NB4 (cell line): ENCODE data around the gene WDR7.

Experiments used
- DNase-seq: peaks from one replicate; pipeline ENCODE4 v3.0.0; 2010; ENCODE audit warnings: low read depth
- H3K4me3 ChIP-seq: one replicate; pipeline ENCODE4 v1.5.1; 2011; ENCODE audit warnings: mild to moderate bottlenecking, low read depth, low read length, moderate library complexity
- CTCF ChIP-seq: IDR thresholded peaks from one replicate; pipeline ENCODE4 v1.5.1; 2012; ENCODE audit warnings: low read depth, low read length
- MAX ChIP-seq: IDR thresholded peaks from 2 replicates; pipeline ENCODE4 v1.6.1; 2011; ENCODE audit warnings: low read depth, low read length
- MYC ChIP-seq: IDR thresholded peaks from 2 replicates; pipeline ENCODE4 v1.6.1; 2011; ENCODE audit warnings: low read depth, low read length
- POLR2A ChIP-seq: IDR thresholded peaks from 2 replicates; pipeline ENCODE4 v1.6.1; 2011; ENCODE audit warnings: mild to moderate bottlenecking; ENCODE audit not compliant: insufficient read length; ENCODE audit errors: extremely low read depth

WDR7 gene

DNA sequence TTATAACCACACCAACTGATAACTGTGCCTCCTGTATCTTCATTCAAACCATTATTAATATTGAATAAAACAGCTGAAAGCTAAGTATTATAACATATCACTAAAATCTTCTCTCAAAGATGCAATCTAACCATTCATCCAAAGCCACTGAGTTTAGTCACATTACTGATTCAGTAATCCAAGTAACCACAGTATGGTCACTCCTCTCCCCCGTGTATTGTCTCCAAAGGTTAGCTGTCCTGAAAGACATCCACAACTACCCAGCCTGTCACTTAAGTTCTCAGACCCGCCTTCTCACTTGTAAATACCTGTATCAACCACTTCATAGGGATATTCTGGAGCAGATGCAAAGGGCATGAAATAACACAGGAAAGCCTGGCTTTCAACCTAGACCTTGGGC, 282.3 kb downstream of the WDR7 start:
- no peak overlapping the region for H3K4me3 ChIP-seq
- DNase-seq: no peak
- TF ChIP-seq MYC (no peak), CTCF (no peak), POLR2A (no peak), MAX (no peak)

DNA sequence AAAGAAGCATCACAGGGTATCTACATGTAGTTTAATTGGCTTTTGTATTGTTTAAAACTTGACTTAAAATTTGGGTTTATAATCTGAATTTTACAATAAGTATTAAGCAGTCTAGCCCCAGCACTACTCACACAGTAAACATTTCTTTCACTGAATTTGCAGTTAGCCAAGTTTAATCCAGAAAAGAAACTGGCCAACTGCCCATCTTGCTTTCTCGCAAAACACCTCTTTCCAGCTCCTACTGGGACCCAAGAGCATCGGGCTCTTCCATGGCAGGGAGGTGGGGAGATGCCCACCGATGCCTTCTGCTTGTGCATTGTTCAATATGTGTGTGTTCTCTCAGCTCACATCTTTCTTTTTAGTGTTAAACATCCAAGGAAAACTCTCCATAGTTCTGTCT, 283.0 kb downstream of the WDR7 start:
- TF ChIP-seq MYC (no peak), POLR2A (no peak)
- no peak overlapping the region for H3K4me3 ChIP-seq
- DNase-seq: no peak

GRCh38 chr18:56934906-56935305, 283.7 kb downstream of the WDR7 start:
- DNase-seq: no peak
- TF ChIP-seq MYC: no peak
- TF ChIP-seq POLR2A: no peak
- no peak for TF ChIP-seq MAX
- no peak for TF ChIP-seq CTCF
- H3K4me3 ChIP-seq: no peak overlapping the region

- DNase-seq: no peak
- no peak overlapping the region for H3K4me3 ChIP-seq
- TF ChIP-seq CTCF: no peak
- no peak for TF ChIP-seq POLR2A
- TF ChIP-seq MAX: no peak
- no peak for TF ChIP-seq MYC
Observed at GRCh38 chr18:56935434-56936040, 284.4 kb downstream of the WDR7 start.

DNA sequence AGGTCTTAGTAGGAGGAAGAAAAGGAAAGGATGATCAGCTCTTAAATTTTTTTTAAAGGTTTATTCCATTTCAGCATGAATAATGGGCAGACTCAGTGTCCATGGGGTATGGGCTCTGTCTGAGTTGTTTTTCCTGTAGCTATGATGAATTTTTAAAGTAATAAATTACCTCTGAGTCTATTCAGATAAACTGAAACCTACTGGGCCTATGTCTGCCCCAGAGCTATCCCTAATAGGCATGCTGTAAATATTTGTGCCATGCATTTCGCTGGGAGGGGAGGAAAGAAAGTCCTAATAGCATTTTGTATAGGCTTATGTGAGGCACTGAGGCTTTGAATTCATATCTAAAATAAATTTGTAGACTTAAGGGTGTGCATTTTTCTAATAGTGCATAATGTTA, 285.3 kb downstream of the WDR7 start:
- no peak for TF ChIP-seq POLR2A
- TF ChIP-seq MYC: no peak
- no peak for TF ChIP-seq MAX
- no peak for TF ChIP-seq CTCF
- no peak for DNase-seq

GRCh38 chr18:56937874-56938430, 286.8 kb downstream of the WDR7 start:
- TF ChIP-seq MAX (no peak), POLR2A (no peak), MYC (no peak), CTCF (no peak)
- no peak overlapping the region for H3K4me3 ChIP-seq
- no peak for DNase-seq

More for the DNA sequence above, 285.3 kb downstream of the WDR7 start:
- H3K4me3 ChIP-seq: no peak overlapping the region
